BLaER1 treated with 17β-estradiol and CSF1 and Interleukin-3, amounts not matched to agents 10 nM and 100 nM (cell line): ENCODE results near the gene MALSU1.

Source experiments
- H3K27ac ChIP-seq, 11 experiments: shearing (Covaris generic); formaldehyde crosslinking; 2 replicates each; pipeline ENCODE4 v1.8.1; 2022
- H3K27me3 ChIP-seq, 11 experiments: shearing (Covaris generic); formaldehyde crosslinking; 2 replicates each; pipeline ENCODE4 v1.8.1; 2022
- H3K36me3 ChIP-seq, 11 experiments: shearing (Covaris generic); formaldehyde crosslinking; 2 replicates each; pipeline ENCODE4 v1.8.1; 2022
- H3K4me1 ChIP-seq, 10 experiments: shearing (Covaris generic); formaldehyde crosslinking; 2 replicates each; pipeline ENCODE4 v1.8.1; 2022
- H3K4me2 ChIP-seq, 11 experiments: shearing (Covaris generic); formaldehyde crosslinking; 2 replicates each; pipeline ENCODE4 v1.8.1; 2022
- H3K4me3 ChIP-seq, 10 experiments: shearing (Covaris generic); formaldehyde crosslinking; 2 replicates each; pipeline ENCODE4 v1.8.1; 2022
- H3K9ac ChIP-seq, 11 experiments: shearing (Covaris generic); formaldehyde crosslinking; 2 replicates each; pipeline ENCODE4 v1.8.1; 2022
- H3K9me3 ChIP-seq, 11 experiments: shearing (Covaris generic); formaldehyde crosslinking; replicated peaks in 1 of 11; 2 replicates each; pipeline ENCODE4 v1.8.1; 2022
- H4K20me1 ChIP-seq, 11 experiments: shearing (Covaris generic); formaldehyde crosslinking; 2 replicates each; pipeline ENCODE4 v1.8.1; 2022
- Cebpa-rat ChIP-seq, 11 experiments: shearing (Covaris generic); IDR thresholded peaks; 2 replicates each; pipeline ENCODE4 v1.8.1; 2022

The MALSU1 gene

GRCh38 chr7:23336799-23337283, 37.7 kb downstream of the MALSU1 start:
- no peaks in the 10 kb centered on the region for H4K20me1 ChIP-seq
- no peak overlapping the region for H3K27ac ChIP-seq
- no peaks in the 10 kb centered on the region for H3K36me3 ChIP-seq
- no peak for TF ChIP-seq Cebpa-rat (IDR thresholded peaks at IDR 0.05)
- no peaks in the 10 kb centered on the region for H3K27me3 ChIP-seq
- peaks cover 0 to 13% (median 7%) of the 10 kb centered on the region in 10 experiments; a peak in 15 of 20 replicates for H3K4me1 ChIP-seq
- H3K9me3 ChIP-seq = peaks cover 9 to 18% (median 15%) of the 10 kb centered on the region in 11 experiments; a peak in 20 of 22 replicates
- H3K9ac ChIP-seq = no peak overlapping the region
- no peak overlapping the region for H3K4me3 ChIP-seq
- no peak overlapping the region for H3K4me2 ChIP-seq

GRCh38 chr7:23337374-23337773, 38.2 kb downstream of the MALSU1 start:
- no peak for TF ChIP-seq Cebpa-rat (IDR thresholded peaks at IDR 0.05)
- H3K4me3 ChIP-seq = no peak overlapping the region
- H3K27ac ChIP-seq = no peak overlapping the region
- peaks cover 0 to 18% (median 12%) of the 10 kb centered on the region in 10 experiments; a peak in 15 of 20 replicates for H3K4me1 ChIP-seq
- no peaks in the 10 kb centered on the region for H3K36me3 ChIP-seq
- peaks cover 9 to 18% (median 15%) of the 10 kb centered on the region in 11 experiments; a peak in 20 of 22 replicates for H3K9me3 ChIP-seq
- H3K27me3 ChIP-seq = no peaks in the 10 kb centered on the region
- H4K20me1 ChIP-seq = no peaks in the 10 kb centered on the region
- H3K4me2 ChIP-seq = no peak overlapping the region
- no peak overlapping the region for H3K9ac ChIP-seq

GRCh38 chr7:23338439-23338838, 39.3 kb downstream of the MALSU1 start:
- H4K20me1 ChIP-seq = no peaks in the 10 kb centered on the region
- no peaks in the 10 kb centered on the region for H3K27me3 ChIP-seq
- H3K9ac ChIP-seq = no peak overlapping the region
- H3K27ac ChIP-seq = no peak overlapping the region
- H3K4me3 ChIP-seq = no peak overlapping the region
- H3K36me3 ChIP-seq = no peaks in the 10 kb centered on the region
- H3K4me1 ChIP-seq = peaks cover 0 to 28% (median 18%) of the 10 kb centered on the region in 10 experiments; a peak in 15 of 20 replicates
- peaks cover 9 to 18% (median 15%) of the 10 kb centered on the region in 11 experiments; a peak in 20 of 22 replicates for H3K9me3 ChIP-seq
- no peak overlapping the region for H3K4me2 ChIP-seq
- no peak for TF ChIP-seq Cebpa-rat (IDR thresholded peaks at IDR 0.05)

- Histone ChIP-seq H3K27me3 (no peaks in the 10 kb centered on the region), H3K4me2 (no peak overlapping the region), H3K36me3 (no peaks in the 10 kb centered on the region), H3K4me3 (no peak overlapping the region), H3K9ac (no peak overlapping the region), H3K27ac (no peak overlapping the region), H3K4me1 (peaks cover 0 to 32% (median 19%) of the 10 kb centered on the region in 10 experiments; a peak in 15 of 20 replicates), H3K9me3 (peaks cover 9 to 18% (median 15%) of the 10 kb centered on the region in 11 experiments; a peak in 20 of 22 replicates), H4K20me1 (no peaks in the 10 kb centered on the region)
- TF ChIP-seq Cebpa-rat (IDR thresholded peaks at IDR 0.05) = no peak
These were observed 39.7 kb downstream of the MALSU1 start for GRCh38 chr7:23338863-23339262.

- no peaks in the 10 kb centered on the region for H3K36me3 ChIP-seq
These were observed 42.9 kb downstream of the MALSU1 start for GRCh38 chr7:23341846-23342598.

GRCh38 chr7:23343102-23343501, 44.0 kb downstream of the MALSU1 start:
- Histone ChIP-seq H3K9me3 (peaks cover 0 to under 1% (median 0%) of the 10 kb centered on the region in 11 experiments; a peak in 2 of 22 replicates), H3K4me2 (peak overlapping the region in 6 of 11 experiments; percentile 62 to 75 (median 67); a peak in 7 of 22 replicates), H3K4me3 (no peak overlapping the region), H3K27me3 (no peaks in the 10 kb centered on the region), H3K4me1 (peaks cover 29 to 65% (median 48%) of the 10 kb centered on the region in 10 experiments), H4K20me1 (no peaks in the 10 kb centered on the region), H3K9ac (no peak overlapping the region), H3K36me3 (no peaks in the 10 kb centered on the region), H3K27ac (no peak overlapping the region)
- no peak for TF ChIP-seq Cebpa-rat (IDR thresholded peaks at IDR 0.05)

More at GRCh38 chr7:23341846-23342598, 42.9 kb downstream of the MALSU1 start:
- Histone ChIP-seq H3K4me3 (no peak overlapping the region), H3K27ac (no peak overlapping the region), H4K20me1 (no peaks in the 10 kb centered on the region), H3K9me3 (peaks cover 7 to 11% (median 9%) of the 10 kb centered on the region in 11 experiments; a peak in 20 of 22 replicates), H3K27me3 (no peaks in the 10 kb centered on the region), H3K9ac (no peak overlapping the region), H3K4me2 (peak overlapping the region in 8 of 11 experiments; percentile 17 to 75 (median 64); a peak in 16 of 22 replicates), H3K4me1 (peaks cover 18 to 64% (median 41%) of the 10 kb centered on the region in 10 experiments)
- TF ChIP-seq Cebpa-rat (IDR thresholded peaks at IDR 0.05) = no peak

- Histone ChIP-seq H3K36me3 (no peaks in the 10 kb centered on the region), H3K4me1 (peaks cover 31 to 65% (median 48%) of the 10 kb centered on the region in 10 experiments)
These were observed 44.8 kb downstream of the MALSU1 start for GRCh38 chr7:23343806-23344475.

GRCh38 chr7:23345601-23346000, 46.5 kb downstream of the MALSU1 start:
- TF ChIP-seq Cebpa-rat (IDR thresholded peaks at IDR 0.05) = no peak
- Histone ChIP-seq H3K4me1 (peaks cover 31 to 65% (median 47%) of the 10 kb centered on the region in 10 experiments), H3K9ac (no peak overlapping the region), H3K27me3 (no peaks in the 10 kb centered on the region), H4K20me1 (no peaks in the 10 kb centered on the region), H3K9me3 (no peaks in the 10 kb centered on the region), H3K27ac (peak overlapping the region in 4 of 11 experiments; percentile 24 to 69 (median 52); a peak in 4 of 22 replicates), H3K4me2 (peak overlapping the region; percentile 52 to 84 (median 66)), H3K4me3 (no peak overlapping the region), H3K36me3 (no peaks in the 10 kb centered on the region)

More at GRCh38 chr7:23343806-23344475, 44.8 kb downstream of the MALSU1 start:
- peak overlapping the region in 2 of 11 experiments; percentile 8 to 69; a peak in 3 of 22 replicates for H3K4me2 ChIP-seq
- H3K9ac ChIP-seq = no peak overlapping the region
- no peak for TF ChIP-seq Cebpa-rat (IDR thresholded peaks at IDR 0.05)
- no peak overlapping the region for H3K4me3 ChIP-seq
- H3K9me3 ChIP-seq = no peaks in the 10 kb centered on the region
- H3K27me3 ChIP-seq = no peaks in the 10 kb centered on the region
- H4K20me1 ChIP-seq = no peaks in the 10 kb centered on the region
- H3K27ac ChIP-seq = no peak overlapping the region

GRCh38 chr7:23346316-23346715, 47.2 kb downstream of the MALSU1 start:
- Histone ChIP-seq H3K4me2 (peak overlapping the region; percentile 52 to 84 (median 66)), H3K36me3 (no peaks in the 10 kb centered on the region), H3K27ac (peak overlapping the region in 9 of 11 experiments; percentile 27 to 69 (median 56); a peak in 15 of 22 replicates), H3K9me3 (no peaks in the 10 kb centered on the region), H3K4me1 (peaks cover 31 to 58% (median 44%) of the 10 kb centered on the region in 10 experiments), H3K27me3 (no peaks in the 10 kb centered on the region), H3K9ac (peak overlapping the region in 3 of 11 experiments; percentile 15 to 44 (median 33); a peak in 2 of 22 replicates), H3K4me3 (peak overlapping the region in 7 of 10 experiments; percentile 26 to 50 (median 30); a peak in 13 of 20 replicates), H4K20me1 (no peaks in the 10 kb centered on the region)
- TF ChIP-seq Cebpa-rat (IDR thresholded peaks at IDR 0.05) = no peak
